Measurements from ENCODE around the gene GDPD5.

- TF ChIP-seq CTCF (IDR thresholded peaks at IDR 0.05; ENCODE audit: low read depth, low read length, poor library complexity, severe bottlenecking) (no peak), EZH2phosphoT487 (IDR thresholded peaks at IDR 0.05; ENCODE audit: borderline replicate concordance, low read length) (no peak)
Measured at GRCh38 chr11:75389925-75390324, 135.8 kb downstream of the GDPD5 start.

All from DOHH2 (cell line).